ENCODE results near the gene SLC9A9. TPM values are rescaled to one million over a fixed set of nuclear protein-coding genes. Genes with fewer than 3 reads are reported as not detected.

SLC9A9 gene
- total and polyA plus RNA-seq, 10 donors, result 10.8 to 58.2 (median 44.7) TPM

GRCh38 chr3:143786219-143787191, 61.8 kb downstream of the SLC9A9 start:
- H3K27me3 ChIP-seq (replicated peaks in 1 of 7), result no peaks in the 10 kb centered on the region
- H3K4me3 ChIP-seq, result no peak overlapping the region
- H3K4me1 ChIP-seq, result peaks cover 0 to 13% (median 3%) of the 10 kb centered on the region in 6 donors
- TF ChIP-seq POLR2A (IDR thresholded peaks at IDR 0.05), result no peak
- TF ChIP-seq CTCF (IDR thresholded peaks at IDR 0.05 in 8 of 11, conservative IDR thresholded peaks at IDR 0.05 in 3 of 11), result no peak
- TF ChIP-seq POLR2AphosphoS5 (IDR thresholded peaks at IDR 0.05), result no peak
- H3K36me3 ChIP-seq, result peaks cover 0 to 18% (median 0%) of the 10 kb centered on the region in 6 donors
- H3K27ac ChIP-seq, result peak overlapping the region in 1 of 8 donors; percentile 10
- intact Hi-C loops (cut with DNase I; ENCODE audit: low total_unique reads), result no loop called here
- 55 to 67% (median 63%) methylated on average over 9 of the region's 9 CpGs for WGBS, 5 donors
- no peak for DNase-seq
- H3K9me3 ChIP-seq, result peaks cover 0 to 5% (median 0%) of the 10 kb centered on the region in 8 donors

DNA sequence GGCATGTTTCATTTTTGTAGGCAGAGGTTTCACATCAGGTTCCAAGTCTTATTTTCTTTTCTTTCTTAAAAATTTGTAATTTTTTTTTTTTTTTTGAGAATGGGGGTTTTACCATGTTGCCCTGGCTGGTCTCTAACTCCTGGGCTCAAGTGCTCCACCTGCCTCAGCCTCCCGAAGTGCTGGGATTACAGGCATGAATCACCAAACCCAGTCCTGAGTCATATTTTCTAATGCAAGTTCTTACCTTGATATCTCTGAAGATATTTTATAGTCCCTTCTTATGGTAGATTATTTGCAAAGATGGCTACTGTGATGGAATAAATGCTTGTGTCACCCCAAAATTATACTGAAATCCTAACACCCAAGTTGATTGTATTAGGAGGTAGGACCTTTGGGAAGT, 63.8 kb downstream of the SLC9A9 start:
- intact Hi-C loops (cut with DNase I; ENCODE audit: low total_unique reads), result no loop called here

DNA sequence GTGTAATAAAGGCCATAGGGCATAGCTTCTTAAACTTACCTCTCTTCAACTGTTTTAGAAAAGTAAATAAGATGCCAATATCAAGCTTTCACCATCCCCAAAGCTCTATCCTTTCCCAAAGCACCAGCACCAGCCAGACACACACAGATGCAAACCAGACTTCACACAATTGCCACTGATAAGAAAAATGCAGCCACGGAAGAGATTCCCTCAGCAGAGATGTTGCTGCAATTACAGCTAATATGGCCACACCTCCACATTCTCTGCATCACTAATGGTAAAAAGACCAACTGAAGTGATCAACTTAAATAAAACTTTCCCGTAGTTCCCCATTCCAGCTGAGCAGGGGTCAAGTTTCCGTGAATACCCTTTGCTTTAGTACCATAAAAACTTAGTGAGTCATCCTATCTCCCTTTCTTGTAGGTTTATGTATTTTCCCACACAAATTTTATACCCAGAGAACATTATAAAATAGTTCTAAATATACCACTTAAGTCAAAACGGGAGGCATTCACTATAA, 64.4 kb downstream of the SLC9A9 start:
- no peak overlapping the region for H3K27ac ChIP-seq
- no peaks in the 10 kb centered on the region for H3K27me3 ChIP-seq (replicated peaks in 1 of 7)
- WGBS, 5 donors, result 77 to 92% (median 85%) methylated on average over 4 of the region's 4 CpGs
- intact Hi-C loops (cut with DNase I; ENCODE audit: low total_unique reads), result no loop called here
- no peaks in the 10 kb centered on the region for H3K36me3 ChIP-seq
- peaks cover 0 to 13% (median 3%) of the 10 kb centered on the region in 6 donors for H3K4me1 ChIP-seq
- H3K4me3 ChIP-seq, result no peak overlapping the region
- no peaks in the 10 kb centered on the region for H3K9me3 ChIP-seq
- no peak for DNase-seq
- TF ChIP-seq POLR2A (IDR thresholded peaks at IDR 0.05) (no peak), POLR2AphosphoS5 (IDR thresholded peaks at IDR 0.05) (no peak), CTCF (IDR thresholded peaks at IDR 0.05 in 8 of 11, conservative IDR thresholded peaks at IDR 0.05 in 3 of 11) (no peak)

More for the DNA sequence above, 63.8 kb downstream of the SLC9A9 start:
- Histone ChIP-seq H3K9me3 (no peaks in the 10 kb centered on the region), H3K27me3 (replicated peaks in 1 of 7) (no peaks in the 10 kb centered on the region), H3K4me3 (no peak overlapping the region), H3K27ac (no peak overlapping the region), H3K4me1 (peaks cover 0 to 13% (median 3%) of the 10 kb centered on the region in 6 donors), H3K36me3 (no peaks in the 10 kb centered on the region)
- no peak for TF ChIP-seq POLR2A (IDR thresholded peaks at IDR 0.05)
- TF ChIP-seq CTCF (IDR thresholded peaks at IDR 0.05 in 8 of 11, conservative IDR thresholded peaks at IDR 0.05 in 3 of 11), result no peak
- TF ChIP-seq POLR2AphosphoS5 (IDR thresholded peaks at IDR 0.05), result no peak
- DNase-seq, result no peak
- WGBS, 5 donors, result 89 to 97% (median 95%) methylated on average over 1 of the region's 1 CpG

GRCh38 chr3:143775459-143775858, 72.8 kb downstream of the SLC9A9 start:
- H3K9me3 ChIP-seq, result no peaks in the 10 kb centered on the region
- DNase-seq, result no peak
- H3K4me3 ChIP-seq, result peak overlapping the region in 1 of 8 donors; percentile 27
- intact Hi-C loops (cut with DNase I; ENCODE audit: low total_unique reads), result no loop called here
- 19 to 25% (median 21%) methylated on average over 4 of the region's 4 CpGs for WGBS, 5 donors
- peaks cover 0 to 18% (median 8%) of the 10 kb centered on the region in 6 donors for H3K4me1 ChIP-seq
- TF ChIP-seq CTCF (IDR thresholded peaks at IDR 0.05 in 8 of 11, conservative IDR thresholded peaks at IDR 0.05 in 3 of 11) (peak in 9 of 11 experiments; percentile 15 to 52 (median 46)), POLR2A (IDR thresholded peaks at IDR 0.05) (no peak)
- H3K27ac ChIP-seq, result no peak overlapping the region
- peaks cover 0 to 3% (median 0%) of the 10 kb centered on the region in 6 donors for H3K36me3 ChIP-seq
- no peaks in the 10 kb centered on the region for H3K27me3 ChIP-seq (replicated peaks in 1 of 7)
